Stimulated activated CD8-positive, alpha-beta memory T cell treated with anti-CD3 and anti-CD28 coated beads, Interleukin-12 subunit alpha, Interleukin-12 subunit beta, amount 100 ng/mL, for 1 hour (primary cell): ENCODE results near the gene EEFSEC.

ENCODE experiments used
- DNase-seq: peaks from one replicate; pipeline ENCODE4 v3.0.0-alpha.2; 2020; ENCODE audit warnings: low read depth

Gene EEFSEC

GRCh38 chr3:128273841-128274573, 120.7 kb downstream of the EEFSEC start:
- DNase-seq = no peak

- DNase-seq = no peak
These were observed 121.6 kb downstream of the EEFSEC start for GRCh38 chr3:128274837-128275236.

DNA sequence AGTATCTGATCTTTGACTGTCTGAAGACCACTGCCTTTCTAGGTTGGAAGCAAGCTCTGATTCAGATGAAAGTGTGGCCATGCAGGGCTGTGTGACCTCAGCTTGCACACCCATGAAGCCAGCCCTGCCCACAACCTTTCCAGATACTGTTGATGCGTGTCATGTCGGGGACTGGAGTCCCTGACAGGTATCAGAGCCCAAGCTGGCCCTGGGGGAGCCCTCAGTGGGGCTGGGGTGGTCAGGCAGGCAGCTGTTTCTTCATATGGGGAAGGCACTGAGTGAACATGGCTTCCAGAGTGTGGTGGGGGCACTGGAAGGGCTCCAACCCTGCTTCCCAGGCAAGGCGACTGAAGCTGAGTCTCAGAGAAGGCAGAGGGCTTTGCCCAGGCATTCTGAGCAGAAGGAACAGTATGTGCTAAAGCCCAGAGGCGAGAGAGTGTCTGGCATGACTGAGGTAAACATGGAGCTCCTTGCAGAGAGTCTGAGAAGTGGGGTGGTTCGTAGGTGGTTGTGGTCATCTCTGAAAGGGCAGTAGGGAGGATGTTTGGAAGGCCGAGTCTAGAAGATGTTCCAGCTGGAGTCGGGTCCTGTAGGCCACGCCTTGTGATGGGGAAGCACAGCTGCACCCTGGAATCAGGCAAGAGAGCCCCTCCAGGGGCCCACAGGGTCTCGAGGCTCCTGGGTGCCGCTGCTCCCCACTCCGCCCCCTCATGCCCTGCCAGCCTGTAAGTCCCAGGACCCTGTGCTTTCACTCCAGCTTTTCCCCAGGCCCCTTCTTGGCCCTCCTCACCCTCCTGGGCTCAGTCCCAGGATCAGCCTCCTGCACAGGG, 122.2 kb downstream of the EEFSEC start:
- no peak for DNase-seq

GRCh38 chr3:128276146-128276435, 122.8 kb downstream of the EEFSEC start:
- no peak for DNase-seq

DNA sequence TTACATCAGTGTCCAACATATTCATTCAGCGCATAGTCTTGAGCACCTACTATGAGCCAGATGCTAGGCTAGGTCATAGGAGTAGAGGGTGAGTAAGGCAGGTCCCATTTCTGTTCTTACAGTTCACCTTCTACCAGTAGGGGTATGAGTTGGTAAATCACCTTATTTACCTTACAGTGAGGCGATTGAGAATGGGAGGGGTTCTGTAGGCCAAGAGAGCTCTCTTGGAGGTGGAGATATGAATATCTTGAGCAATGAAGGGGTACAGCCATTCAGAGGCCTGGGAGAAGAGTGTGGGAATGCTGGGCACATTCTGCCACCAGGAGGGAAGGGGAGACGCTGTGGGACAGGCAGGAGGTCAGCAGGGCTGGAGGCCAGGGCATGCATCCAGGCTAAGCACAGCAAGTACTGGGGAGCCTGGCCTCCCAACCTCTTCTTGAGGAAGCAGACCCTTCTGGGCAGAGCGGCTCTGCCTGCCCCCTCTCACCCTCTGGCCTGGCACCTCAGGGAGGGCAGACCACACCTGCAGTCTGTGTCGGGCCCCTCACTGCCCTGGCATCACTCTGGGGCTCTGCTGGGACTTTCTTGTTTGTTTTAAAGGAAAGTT, 123.4 kb downstream of the EEFSEC start:
- DNase-seq = no peak

GRCh38 chr3:128277378-128278069, 124.2 kb downstream of the EEFSEC start:
- DNase-seq = no peak

DNA sequence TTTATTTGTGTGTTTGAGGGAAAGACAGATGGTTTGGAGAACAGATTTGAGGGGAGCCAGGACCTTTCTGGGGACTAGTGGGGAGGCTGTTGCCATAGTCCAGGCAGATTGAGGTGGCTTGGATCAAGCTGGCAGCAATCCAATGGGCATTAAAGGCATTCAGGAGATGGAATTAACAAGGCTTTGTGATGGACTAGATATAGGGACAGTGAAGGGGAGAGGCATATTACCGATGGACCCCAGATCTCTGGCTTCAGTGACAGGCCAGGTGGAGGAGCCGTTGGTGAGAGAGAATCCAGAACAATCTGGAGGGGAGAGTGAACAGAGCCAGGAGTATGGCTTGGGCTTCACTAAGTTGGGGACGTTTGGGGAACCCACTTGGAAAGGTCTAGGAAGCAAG, 124.8 kb downstream of the EEFSEC start:
- DNase-seq = no peak

GRCh38 chr3:128278761-128279600, 125.7 kb downstream of the EEFSEC start:
- DNase-seq = no peak

- DNase-seq = no peak
These were observed 126.3 kb downstream of the EEFSEC start for GRCh38 chr3:128279601-128279880.

GRCh38 chr3:128280481-128281052, 127.3 kb downstream of the EEFSEC start:
- no peak for DNase-seq

- DNase-seq = no peak
These were observed 127.8 kb downstream of the EEFSEC start for GRCh38 chr3:128281056-128281455.

GRCh38 chr3:128281461-128282367, 128.4 kb downstream of the EEFSEC start:
- no peak for DNase-seq

- DNase-seq = no peak
These were observed 129.3 kb downstream of the EEFSEC start for GRCh38 chr3:128282380-128283196.

DNA sequence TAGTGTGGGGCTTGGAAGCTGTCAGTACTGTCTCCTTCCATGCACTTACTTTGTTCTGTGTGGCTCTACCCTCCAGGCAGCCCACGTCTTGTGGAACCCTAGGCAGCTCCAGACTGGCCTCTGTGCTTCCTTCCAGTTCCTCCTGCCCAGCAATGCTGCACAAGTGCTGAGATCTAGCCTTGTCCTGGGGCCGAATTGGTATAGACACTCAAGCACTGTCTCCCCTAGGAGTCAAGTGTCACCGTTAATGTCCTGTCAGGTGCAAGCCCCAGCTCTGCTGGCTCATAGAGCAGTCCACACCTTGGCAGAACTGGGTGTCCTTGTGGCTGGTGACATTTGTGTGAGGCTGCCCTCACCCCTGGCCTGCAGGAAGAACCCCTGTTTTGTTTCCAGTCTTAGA, 130.1 kb downstream of the EEFSEC start:
- no peak for DNase-seq

GRCh38 chr3:128285042-128285966, 132.0 kb downstream of the EEFSEC start:
- DNase-seq = no peak

- DNase-seq = no peak
These were observed 132.7 kb downstream of the EEFSEC start for GRCh38 chr3:128285967-128286321.

GRCh38 chr3:128286691-128287090, 133.4 kb downstream of the EEFSEC start:
- no peak for DNase-seq

- no peak for DNase-seq
These were observed 133.9 kb downstream of the EEFSEC start for GRCh38 chr3:128287216-128287615.

DNA sequence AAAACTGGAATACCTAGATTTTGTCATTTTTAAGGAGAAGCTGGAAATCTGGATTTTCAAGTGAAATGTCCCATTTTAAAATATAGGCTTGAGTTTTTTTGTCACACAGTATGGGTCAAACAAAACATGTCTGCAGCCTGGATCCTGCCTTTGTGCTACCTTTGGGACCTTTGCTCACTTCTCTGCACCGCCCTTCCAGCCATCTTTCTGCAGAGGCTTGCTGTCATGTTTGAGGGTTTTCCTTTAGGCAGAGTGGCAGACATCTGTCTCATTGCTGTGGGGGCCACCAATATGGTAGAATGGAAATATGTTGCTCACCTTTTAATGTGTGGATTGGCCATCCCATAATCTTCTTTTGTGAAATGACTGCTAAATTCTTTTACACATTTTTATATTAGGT, 136.3 kb downstream of the EEFSEC start:
- no peak for DNase-seq
